Measurements from ENCODE around the gene TNFRSF25.

Gene TNFRSF25

DNA sequence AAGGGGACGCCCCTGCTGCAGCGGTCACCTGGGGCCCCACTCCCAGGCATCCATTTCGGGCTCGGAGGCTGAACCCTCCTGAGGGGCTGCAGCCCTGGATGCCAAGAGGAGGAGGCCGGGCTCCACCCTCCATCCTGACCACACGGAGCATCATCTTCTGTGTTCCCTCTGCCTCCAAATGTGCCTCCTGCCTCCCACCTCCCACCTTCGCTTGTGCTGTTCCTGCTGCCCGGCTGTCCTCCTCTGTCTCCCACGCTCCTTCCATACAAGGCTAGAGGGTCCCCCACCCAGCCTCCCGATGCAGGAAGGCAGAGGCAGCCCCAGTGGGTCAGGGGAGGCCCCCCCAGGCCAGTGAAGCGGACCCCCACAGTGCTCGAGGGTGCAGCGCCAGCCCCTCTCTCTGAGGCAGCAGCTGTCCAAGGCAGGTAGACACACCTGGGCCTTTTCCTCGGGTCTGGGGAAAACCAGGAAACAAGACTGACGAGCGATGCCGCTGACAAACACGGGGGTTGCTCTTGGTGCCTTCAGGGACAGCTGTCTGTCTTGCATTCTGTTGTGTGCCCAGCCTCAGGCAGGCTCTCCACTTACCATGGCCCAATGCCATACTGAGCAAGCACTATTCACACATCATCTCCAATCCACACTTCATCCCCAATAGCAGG is 42.3 kb upstream of the TNFRSF25 start:
- Histone ChIP-seq H3K56ac (ENCODE audit: low read length) (no peak overlapping the region), H3K18ac (ENCODE audit: low read length) (no peak overlapping the region), H3K9ac (ENCODE audit: low read length) (no peak overlapping the region), H3K4me3 (ENCODE audit: low read length) (no peak overlapping the region), H4K5ac (ENCODE audit: low read length) (no peak overlapping the region), H3K27ac (ENCODE audit: low read depth, low read length) (no peak overlapping the region), H3K79me2 (ENCODE audit: control insufficient read depth, insufficient read depth, low read length) (no peaks in the 10 kb centered on the region), H3K27me3 (ENCODE audit: insufficient read depth, low read length, poor library complexity) (no peaks in the 10 kb centered on the region), H2BK5ac (ENCODE audit: low read length) (no peak overlapping the region), H3K4ac (ENCODE audit: low read depth, low read length) (no peak overlapping the region), H3K79me1 (ENCODE audit: low read length) (no peaks in the 10 kb centered on the region), H2AK5ac (ENCODE audit: low read length) (no peak overlapping the region), H2BK15ac (replicated peaks; ENCODE audit: low read depth) (no peak overlapping the region), H3K4me2 (ENCODE audit: low read length) (no peak overlapping the region), H3K23ac (ENCODE audit: low read length) (no peak overlapping the region), H4K8ac (ENCODE audit: low read depth, low read length) (no peak overlapping the region), H3K36me3 (ENCODE audit: control insufficient read depth, insufficient read depth, low read length) (no peaks in the 10 kb centered on the region), H2BK120ac (ENCODE audit: low read depth, low read length) (no peak overlapping the region), H3K4me1 (ENCODE audit: control insufficient read depth, low read depth, low read length) (no peaks in the 10 kb centered on the region)
- no CpG with 5 or more reads among the region's 18 CpGs for WGBS (ENCODE audit: extremely low coverage, insufficient coverage, low lambda C conversion rate)
- no peak for DNase-seq

DNA sequence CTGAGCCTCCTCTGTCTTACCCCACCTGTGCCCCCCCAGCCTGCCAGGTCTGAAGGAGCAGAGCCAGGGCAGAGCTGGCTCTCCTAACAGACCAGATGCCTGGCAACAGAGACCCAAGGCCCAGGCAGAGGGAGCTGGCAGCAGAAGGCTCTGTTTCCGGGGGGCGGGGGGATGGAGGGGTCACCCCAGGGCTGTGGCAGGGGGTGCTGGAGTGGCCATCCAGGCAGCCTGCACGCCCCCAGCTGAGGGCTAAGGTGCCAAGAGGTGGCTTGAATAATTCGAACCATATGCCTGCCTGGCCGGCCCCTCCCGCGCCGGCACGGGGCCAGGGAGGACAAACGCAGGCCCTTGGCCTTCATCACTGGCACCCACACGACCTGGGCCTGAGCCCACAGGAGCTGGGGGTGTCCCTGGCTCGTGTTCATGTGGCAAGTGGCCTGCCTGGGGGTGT is 41.5 kb upstream of the TNFRSF25 start:
- Histone ChIP-seq H3K27ac (ENCODE audit: low read depth, low read length) (no peak overlapping the region), H2BK15ac (replicated peaks; ENCODE audit: low read depth) (no peak overlapping the region), H3K79me2 (ENCODE audit: control insufficient read depth, insufficient read depth, low read length) (no peaks in the 10 kb centered on the region), H3K36me3 (ENCODE audit: control insufficient read depth, insufficient read depth, low read length) (no peaks in the 10 kb centered on the region), H4K8ac (ENCODE audit: low read depth, low read length) (no peak overlapping the region), H2BK5ac (ENCODE audit: low read length) (no peak overlapping the region), H3K9ac (ENCODE audit: low read length) (no peak overlapping the region), H3K4me1 (ENCODE audit: control insufficient read depth, low read depth, low read length) (no peaks in the 10 kb centered on the region), H2AK5ac (ENCODE audit: low read length) (no peak overlapping the region), H3K18ac (ENCODE audit: low read length) (no peak overlapping the region), H3K4ac (ENCODE audit: low read depth, low read length) (no peak overlapping the region), H3K23ac (ENCODE audit: low read length) (no peak overlapping the region), H2BK120ac (ENCODE audit: low read depth, low read length) (no peak overlapping the region), H3K56ac (ENCODE audit: low read length) (no peak overlapping the region), H3K79me1 (ENCODE audit: low read length) (no peaks in the 10 kb centered on the region), H4K5ac (ENCODE audit: low read length) (no peak overlapping the region), H3K27me3 (ENCODE audit: insufficient read depth, low read length, poor library complexity) (no peaks in the 10 kb centered on the region), H3K4me2 (ENCODE audit: low read length) (no peak overlapping the region), H3K4me3 (ENCODE audit: low read length) (no peak overlapping the region)
- no peak for DNase-seq
- WGBS (ENCODE audit: extremely low coverage, insufficient coverage, low lambda C conversion rate) = no CpG with 5 or more reads among the region's 12 CpGs

DNA sequence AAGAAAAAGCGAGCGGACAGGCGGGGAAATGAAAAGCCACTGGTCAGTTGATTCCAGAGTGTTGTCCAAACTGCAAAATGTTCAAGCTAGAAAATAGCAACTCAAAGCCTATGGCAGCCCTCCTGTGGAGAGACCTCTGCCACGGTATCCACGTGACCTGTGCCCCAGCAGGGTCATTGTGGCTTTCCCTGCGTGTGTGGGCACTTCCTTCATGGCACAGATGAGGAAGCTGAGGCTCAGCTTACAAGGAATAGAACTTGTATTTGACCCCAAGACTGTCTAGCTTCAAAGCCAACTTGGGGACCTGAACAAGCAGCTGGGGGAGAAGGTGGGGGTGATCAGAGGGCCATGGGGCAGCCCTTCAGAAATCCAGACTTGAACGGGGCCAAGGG is 41.1 kb upstream of the TNFRSF25 start:
- Histone ChIP-seq H3K27ac (ENCODE audit: low read depth, low read length) (no peak overlapping the region), H2BK120ac (ENCODE audit: low read depth, low read length) (no peak overlapping the region), H3K9ac (ENCODE audit: low read length) (no peak overlapping the region), H4K8ac (ENCODE audit: low read depth, low read length) (no peak overlapping the region), H3K23ac (ENCODE audit: low read length) (no peak overlapping the region), H3K79me1 (ENCODE audit: low read length) (no peaks in the 10 kb centered on the region), H3K4me3 (ENCODE audit: low read length) (no peak overlapping the region), H2BK15ac (replicated peaks; ENCODE audit: low read depth) (no peak overlapping the region), H3K4me2 (ENCODE audit: low read length) (no peak overlapping the region), H3K36me3 (ENCODE audit: control insufficient read depth, insufficient read depth, low read length) (no peaks in the 10 kb centered on the region), H2AK5ac (ENCODE audit: low read length) (no peak overlapping the region), H3K27me3 (ENCODE audit: insufficient read depth, low read length, poor library complexity) (no peaks in the 10 kb centered on the region), H3K18ac (ENCODE audit: low read length) (no peak overlapping the region), H3K56ac (ENCODE audit: low read length) (no peak overlapping the region), H3K4ac (ENCODE audit: low read depth, low read length) (no peak overlapping the region), H3K79me2 (ENCODE audit: control insufficient read depth, insufficient read depth, low read length) (no peaks in the 10 kb centered on the region), H4K5ac (ENCODE audit: low read length) (no peak overlapping the region), H3K4me1 (ENCODE audit: control insufficient read depth, low read depth, low read length) (no peaks in the 10 kb centered on the region), H2BK5ac (ENCODE audit: low read length) (no peak overlapping the region)
- DNase-seq = no peak
- no CpG with 5 or more reads among the region's 7 CpGs for WGBS (ENCODE audit: extremely low coverage, insufficient coverage, low lambda C conversion rate)

DNA sequence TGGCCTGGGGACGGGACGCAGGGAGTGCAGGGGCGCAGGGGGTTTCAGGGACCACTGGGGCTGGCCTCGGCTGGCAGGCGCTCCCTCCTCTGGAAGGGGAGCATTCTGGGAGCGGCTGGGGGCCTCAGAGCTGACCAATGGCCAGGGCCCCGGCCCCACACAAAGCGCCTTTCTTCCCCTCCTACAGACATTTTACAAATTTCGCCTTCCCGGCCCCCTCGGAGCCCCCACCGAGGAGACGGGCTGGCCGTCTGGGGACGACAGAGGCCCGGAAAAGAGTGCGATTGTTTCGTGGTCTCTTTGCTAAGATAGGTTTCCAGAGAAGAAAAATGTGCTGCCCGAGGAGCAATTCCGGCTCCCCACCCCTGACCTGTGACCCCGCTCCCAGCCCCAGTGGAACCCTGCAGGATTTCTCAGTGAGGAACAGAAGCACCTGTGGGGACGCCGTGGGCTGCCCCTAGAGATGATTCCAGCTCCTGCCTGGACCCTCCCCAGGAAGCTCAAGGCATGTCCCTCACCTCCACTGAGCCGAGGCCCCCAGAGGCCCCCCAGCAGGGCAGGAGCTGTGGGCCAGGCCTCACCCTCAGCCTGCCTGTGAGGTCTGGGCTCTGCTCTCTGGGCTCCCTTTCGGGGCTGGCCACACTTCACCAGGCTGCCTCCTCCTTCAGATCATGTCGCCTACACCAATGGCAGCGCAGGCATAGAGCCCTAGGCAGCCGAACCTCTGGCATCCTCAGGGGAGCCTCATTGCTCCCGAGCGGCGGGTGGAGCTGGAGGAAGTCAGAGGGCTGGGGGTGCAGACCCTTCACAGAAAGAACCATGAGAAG is 40.5 kb upstream of the TNFRSF25 start:
- Histone ChIP-seq H3K79me2 (ENCODE audit: control insufficient read depth, insufficient read depth, low read length) (no peaks in the 10 kb centered on the region), H3K36me3 (ENCODE audit: control insufficient read depth, insufficient read depth, low read length) (no peaks in the 10 kb centered on the region), H3K4me1 (ENCODE audit: control insufficient read depth, low read depth, low read length) (no peaks in the 10 kb centered on the region), H4K5ac (ENCODE audit: low read length) (no peak overlapping the region), H2BK15ac (replicated peaks; ENCODE audit: low read depth) (no peak overlapping the region), H2AK5ac (ENCODE audit: low read length) (no peak overlapping the region), H3K9ac (ENCODE audit: low read length) (no peak overlapping the region), H2BK5ac (ENCODE audit: low read length) (no peak overlapping the region), H2BK120ac (ENCODE audit: low read depth, low read length) (no peak overlapping the region), H3K4me2 (ENCODE audit: low read length) (no peak overlapping the region), H3K4me3 (ENCODE audit: low read length) (no peak overlapping the region), H3K27ac (ENCODE audit: low read depth, low read length) (no peak overlapping the region), H3K56ac (ENCODE audit: low read length) (no peak overlapping the region), H3K79me1 (ENCODE audit: low read length) (no peaks in the 10 kb centered on the region), H3K4ac (ENCODE audit: low read depth, low read length) (no peak overlapping the region), H4K8ac (ENCODE audit: low read depth, low read length) (no peak overlapping the region), H3K23ac (ENCODE audit: low read length) (no peak overlapping the region), H3K18ac (ENCODE audit: low read length) (no peak overlapping the region), H3K27me3 (ENCODE audit: insufficient read depth, low read length, poor library complexity) (no peaks in the 10 kb centered on the region)
- DNase-seq = no peak
- no CpG with 5 or more reads among the region's 31 CpGs for WGBS (ENCODE audit: extremely low coverage, insufficient coverage, low lambda C conversion rate)

DNA sequence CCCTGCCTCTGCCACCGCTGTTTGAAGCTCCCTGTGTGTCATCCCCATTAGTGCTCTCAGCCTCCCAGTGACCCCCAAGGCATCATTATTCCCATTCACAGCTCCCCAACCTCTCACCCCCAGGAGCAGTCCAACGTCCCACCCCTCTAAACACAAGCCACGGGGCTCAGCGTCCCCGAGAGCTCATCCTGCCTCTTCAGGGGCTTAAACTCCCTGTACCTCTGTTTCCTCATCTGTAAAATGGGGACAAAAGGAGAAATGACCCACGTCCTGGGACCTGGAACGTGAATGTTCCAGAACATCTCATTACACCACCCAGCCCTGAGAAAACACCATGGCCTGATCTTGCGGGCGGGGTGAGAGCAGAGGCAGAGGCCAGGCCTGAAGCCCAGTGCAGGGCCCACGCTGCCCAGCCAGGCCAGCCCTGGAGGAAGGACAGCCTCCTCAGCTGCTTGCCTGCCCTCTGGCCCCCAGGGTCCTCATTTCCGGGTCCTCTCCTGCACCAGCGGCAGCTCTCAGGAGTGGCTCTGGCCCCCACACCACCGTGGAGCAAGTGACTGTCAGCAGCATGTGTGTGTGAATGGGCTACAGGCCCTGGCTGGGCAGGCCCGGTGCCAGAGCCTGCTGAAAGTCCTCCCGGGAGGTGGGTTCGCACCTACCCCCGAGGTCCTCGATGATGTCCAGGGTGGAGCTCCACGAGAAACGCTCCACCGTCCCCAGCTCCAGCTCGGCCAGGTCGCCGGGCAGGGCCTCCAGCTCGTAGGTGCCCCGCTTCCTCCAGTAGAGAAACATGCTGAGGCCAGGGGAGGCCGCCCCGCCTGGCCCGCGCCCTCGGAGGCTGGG is 39.6 kb upstream of the TNFRSF25 start:
- DNase-seq = no peak

More for the DNA sequence above, 39.6 kb upstream of the TNFRSF25 start:
- no peak overlapping the region for H3K56ac ChIP-seq (ENCODE audit: low read length)
- no peak overlapping the region for H3K4ac ChIP-seq (ENCODE audit: low read depth, low read length)
- no peak overlapping the region for H3K9ac ChIP-seq (ENCODE audit: low read length)
- no CpG with 5 or more reads among the region's 31 CpGs for WGBS (ENCODE audit: extremely low coverage, insufficient coverage, low lambda C conversion rate)
- H3K4me2 ChIP-seq (ENCODE audit: low read length) = no peak overlapping the region
- no peak overlapping the region for H2BK5ac ChIP-seq (ENCODE audit: low read length)
- H4K5ac ChIP-seq (ENCODE audit: low read length) = no peak overlapping the region
- H3K4me1 ChIP-seq (ENCODE audit: control insufficient read depth, low read depth, low read length) = no peaks in the 10 kb centered on the region
- no peak overlapping the region for H4K8ac ChIP-seq (ENCODE audit: low read depth, low read length)
- no peak overlapping the region for H2AK5ac ChIP-seq (ENCODE audit: low read length)
- no peak overlapping the region for H2BK15ac ChIP-seq (replicated peaks; ENCODE audit: low read depth)
- H3K79me2 ChIP-seq (ENCODE audit: control insufficient read depth, insufficient read depth, low read length) = no peaks in the 10 kb centered on the region
- H3K23ac ChIP-seq (ENCODE audit: low read length) = no peak overlapping the region
- no peaks in the 10 kb centered on the region for H3K36me3 ChIP-seq (ENCODE audit: control insufficient read depth, insufficient read depth, low read length)
- no peak overlapping the region for H2BK120ac ChIP-seq (ENCODE audit: low read depth, low read length)
- no peak overlapping the region for H3K4me3 ChIP-seq (ENCODE audit: low read length)
- H3K18ac ChIP-seq (ENCODE audit: low read length) = no peak overlapping the region
- no peak overlapping the region for H3K27ac ChIP-seq (ENCODE audit: low read depth, low read length)
- no peaks in the 10 kb centered on the region for H3K79me1 ChIP-seq (ENCODE audit: low read length)
- H3K27me3 ChIP-seq (ENCODE audit: insufficient read depth, low read length, poor library complexity) = no peaks in the 10 kb centered on the region

Measured in mesendoderm (in vitro differentiated cells).